NCI-H2171 (cell line): ENCODE data around the gene ATG9B.

Experiments
- DNase-seq: peaks from one replicate; lab custom pipeline; 2025; lab: John Stamatoyannopoulos, UW

The ATG9B gene

DNA sequence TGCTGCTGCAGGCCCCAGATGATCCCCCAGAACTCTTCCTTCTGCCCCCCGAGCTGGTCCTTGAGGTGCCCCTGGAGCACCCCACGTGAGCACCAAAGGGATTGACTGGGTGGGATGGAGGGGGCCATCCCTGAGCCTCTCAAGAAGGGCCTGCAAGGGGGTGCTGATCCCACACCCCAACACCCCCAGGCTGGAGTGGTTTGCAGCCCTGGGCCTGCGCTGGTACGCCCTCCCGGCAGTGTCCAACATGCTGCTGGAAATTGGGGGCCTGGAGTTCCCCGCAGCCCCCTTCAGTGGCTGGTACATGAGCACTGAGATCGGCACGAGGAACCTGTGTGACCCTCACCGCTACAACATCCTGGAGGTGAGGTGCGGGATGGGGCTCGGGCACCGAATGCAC lies 25.3 kb downstream of the ATG9B start:
- no peak for DNase-seq

DNA sequence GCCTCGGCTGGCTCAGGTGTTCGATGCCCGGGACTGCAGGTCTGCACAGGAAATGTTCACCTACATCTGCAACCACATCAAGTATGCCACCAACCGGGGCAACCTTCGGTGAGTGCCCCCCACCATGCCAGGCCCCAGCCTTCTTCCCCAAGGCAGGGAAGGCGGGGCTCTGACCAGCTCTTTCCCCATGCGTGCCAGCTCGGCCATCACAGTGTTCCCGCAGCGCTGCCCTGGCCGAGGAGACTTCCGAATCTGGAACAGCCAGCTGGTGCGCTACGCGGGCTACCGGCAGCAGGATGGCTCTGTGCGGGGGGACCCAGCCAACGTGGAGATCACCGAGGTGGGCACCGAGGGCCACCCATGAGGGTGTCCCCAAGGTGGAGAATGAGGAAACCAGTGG lies 26.0 kb downstream of the ATG9B start:
- DNase-seq, result no peak

DNA sequence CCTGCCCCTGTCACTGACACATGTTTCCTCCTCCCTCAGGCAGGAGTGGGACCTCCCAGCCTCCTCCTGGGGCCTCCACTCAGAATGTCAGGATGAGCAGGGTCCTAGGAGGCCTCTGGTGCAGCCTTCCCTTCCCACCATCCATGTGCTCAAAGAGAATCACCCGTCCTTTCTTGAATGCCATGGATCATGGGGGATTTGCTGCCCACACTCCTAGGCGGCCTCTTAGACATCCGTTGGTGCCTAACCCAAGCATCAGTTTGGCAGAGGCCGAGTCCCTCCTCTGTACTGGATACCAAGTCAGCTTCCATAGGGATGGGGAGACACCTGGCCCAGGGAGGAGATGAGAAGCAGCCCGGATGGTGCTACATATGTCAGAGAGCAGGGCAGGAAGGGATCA lies 26.5 kb downstream of the ATG9B start:
- DNase-seq, result no peak

DNA sequence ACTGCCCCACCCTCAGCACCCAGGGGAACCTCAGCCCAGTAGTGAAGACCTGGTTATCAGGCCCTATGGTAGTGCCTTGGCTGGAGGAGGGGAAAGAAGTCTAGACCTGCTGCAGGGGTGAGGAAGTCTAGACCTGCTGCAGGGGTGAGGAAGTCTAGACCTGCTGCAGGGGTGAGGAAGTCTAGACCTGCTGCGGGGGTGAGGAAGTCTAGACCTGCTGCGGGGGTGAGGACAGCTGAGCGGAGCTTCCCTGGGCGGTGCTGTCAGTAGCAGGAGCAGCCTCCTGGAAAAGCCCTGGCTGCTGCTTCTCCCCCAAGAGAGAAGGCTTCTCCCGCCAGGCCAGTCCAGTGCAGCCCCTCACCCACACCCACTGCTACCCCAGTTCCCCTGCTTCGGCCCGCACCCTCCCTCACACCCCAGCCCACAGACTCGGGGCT lies 27.2 kb downstream of the ATG9B start:
- DNase-seq, result no peak

DNA sequence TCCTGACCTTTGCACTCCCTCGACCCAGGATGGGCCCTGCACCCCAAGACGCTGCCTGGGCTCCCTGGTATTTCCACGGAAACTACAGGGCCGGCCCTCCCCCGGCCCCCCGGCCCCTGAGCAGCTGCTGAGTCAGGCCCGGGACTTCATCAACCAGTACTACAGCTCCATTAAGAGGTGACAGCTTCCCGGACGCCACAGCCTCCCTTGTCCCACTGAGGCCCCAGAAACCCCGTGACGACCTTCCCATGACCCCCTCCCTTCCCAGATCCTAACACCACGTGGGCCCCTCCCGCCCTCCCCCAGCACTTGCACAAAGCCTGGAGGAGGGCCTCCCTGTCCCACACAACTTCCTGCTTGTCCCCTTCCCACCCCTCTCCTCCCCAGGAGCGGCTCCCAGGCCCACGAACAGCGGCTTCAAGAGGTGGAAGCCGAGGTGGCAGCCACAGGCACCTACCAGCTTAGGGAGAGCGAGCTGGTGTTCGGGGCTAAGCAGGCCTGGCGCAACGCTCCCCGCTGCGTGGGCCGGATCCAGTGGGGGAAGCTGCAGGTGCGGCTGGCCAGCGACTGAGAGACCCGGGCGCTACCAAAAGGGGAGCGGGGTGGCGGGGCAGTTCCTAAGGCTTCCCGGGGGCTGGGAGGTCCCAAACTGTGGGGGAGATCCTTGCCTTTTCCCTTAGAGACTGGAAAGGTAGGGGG lies 27.8 kb downstream of the ATG9B start:
- DNase-seq, result no peak

DNA sequence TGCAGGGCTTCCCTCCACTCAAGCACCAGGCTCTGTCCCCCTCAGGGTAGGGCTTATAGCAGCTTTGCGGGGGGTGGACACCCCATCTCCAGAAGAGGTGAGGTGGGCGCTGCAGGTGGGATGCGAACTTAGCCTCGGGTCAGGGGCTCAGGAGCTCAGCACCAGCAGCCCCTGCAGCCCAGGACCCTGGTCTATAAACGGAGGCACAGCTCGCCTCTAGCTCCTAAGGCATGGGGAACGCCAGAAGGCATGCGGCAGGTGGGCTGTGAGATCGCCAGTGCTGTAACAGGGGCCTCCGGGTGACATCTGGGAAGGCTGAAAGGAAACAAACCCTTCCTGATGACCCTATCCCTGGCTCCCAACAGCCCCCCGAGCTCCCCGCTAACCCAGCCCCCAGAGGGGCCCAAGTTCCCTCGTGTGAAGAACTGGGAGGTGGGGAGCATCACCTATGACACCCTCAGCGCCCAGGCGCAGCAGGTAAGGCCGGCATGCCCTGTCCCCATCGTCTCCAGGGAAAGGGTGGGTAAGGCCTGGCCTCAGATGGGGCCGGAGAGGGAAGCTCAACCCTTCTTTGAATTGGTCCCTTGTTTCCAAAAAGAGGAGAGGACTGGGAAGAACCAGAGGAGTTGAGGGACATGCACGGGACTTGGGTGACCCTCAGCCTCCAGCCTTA lies 29.3 kb downstream of the ATG9B start:
- DNase-seq, result no peak

DNA sequence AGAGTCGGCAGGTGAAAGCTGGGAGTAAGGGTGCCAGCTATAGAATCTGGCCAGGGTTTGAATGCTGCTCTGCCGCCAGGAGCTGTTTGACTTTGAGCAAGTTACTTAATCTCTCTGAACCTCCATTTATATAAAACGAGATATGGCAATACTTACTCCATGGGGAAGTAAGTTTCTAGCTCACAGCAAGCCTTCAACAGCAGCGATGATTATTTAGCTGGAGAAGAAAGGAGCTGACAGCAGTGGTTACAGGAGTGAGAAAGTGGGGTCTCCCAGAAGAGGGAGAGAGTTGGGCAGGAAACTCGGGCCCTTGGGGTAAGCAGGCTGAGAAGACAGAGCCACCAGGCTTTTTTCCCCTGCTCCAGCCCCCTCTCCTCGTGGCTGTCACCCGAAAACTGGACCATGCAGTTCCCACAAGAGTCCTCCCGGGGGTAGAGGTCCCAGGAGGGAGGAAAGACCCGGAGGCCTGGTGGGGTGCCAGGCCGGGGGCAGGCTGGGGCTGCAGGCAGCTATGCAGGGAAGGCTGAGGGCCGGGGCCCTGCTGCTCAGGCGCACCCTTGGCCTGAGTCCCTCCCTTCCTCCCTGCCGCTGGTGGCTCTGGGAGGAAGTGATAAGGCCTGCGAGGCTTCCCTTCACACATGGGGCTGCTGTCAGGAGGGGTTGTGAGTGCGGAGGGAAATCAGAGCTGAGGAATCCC lies 30.0 kb downstream of the ATG9B start:
- DNase-seq, result no peak

DNA sequence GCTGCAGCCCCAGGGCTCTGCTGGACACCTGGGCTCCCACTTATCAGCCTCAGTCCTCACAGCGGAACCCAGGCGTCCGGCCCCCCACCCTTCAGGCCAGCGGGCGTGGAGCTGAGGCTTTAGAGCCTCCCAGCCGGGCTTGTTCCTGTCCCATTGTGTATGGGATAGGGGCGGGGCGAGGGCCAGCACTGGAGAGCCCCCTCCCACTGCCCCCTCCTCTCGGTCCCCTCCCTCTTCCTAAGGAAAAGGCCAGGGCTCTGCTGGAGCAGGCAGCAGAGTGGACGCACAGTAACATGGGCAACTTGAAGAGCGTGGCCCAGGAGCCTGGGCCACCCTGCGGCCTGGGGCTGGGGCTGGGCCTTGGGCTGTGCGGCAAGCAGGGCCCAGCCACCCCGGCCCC lies 30.8 kb downstream of the ATG9B start:
- no peak for DNase-seq

DNA sequence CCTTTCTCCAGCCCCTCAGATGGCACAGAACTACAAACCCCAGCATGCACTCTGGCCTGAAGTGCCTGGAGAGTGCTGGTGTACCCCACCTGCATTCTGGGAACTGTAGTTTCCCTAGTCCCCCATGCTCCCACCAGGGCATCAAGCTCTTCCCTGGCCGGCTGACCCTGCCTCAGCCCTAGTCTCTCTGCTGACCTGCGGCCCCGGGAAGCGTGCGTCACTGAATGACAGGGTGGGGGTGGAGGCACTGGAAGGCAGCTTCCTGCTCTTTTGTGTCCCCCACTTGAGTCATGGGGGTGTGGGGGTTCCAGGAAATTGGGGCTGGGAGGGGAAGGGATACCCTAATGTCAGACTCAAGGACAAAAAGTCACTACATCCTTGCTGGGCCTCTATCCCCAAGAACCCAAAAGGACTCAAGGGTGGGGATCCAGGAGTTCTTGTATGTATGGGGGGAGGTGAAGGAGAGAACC lies 31.4 kb downstream of the ATG9B start:
- peak; percentile 44 for DNase-seq

DNA sequence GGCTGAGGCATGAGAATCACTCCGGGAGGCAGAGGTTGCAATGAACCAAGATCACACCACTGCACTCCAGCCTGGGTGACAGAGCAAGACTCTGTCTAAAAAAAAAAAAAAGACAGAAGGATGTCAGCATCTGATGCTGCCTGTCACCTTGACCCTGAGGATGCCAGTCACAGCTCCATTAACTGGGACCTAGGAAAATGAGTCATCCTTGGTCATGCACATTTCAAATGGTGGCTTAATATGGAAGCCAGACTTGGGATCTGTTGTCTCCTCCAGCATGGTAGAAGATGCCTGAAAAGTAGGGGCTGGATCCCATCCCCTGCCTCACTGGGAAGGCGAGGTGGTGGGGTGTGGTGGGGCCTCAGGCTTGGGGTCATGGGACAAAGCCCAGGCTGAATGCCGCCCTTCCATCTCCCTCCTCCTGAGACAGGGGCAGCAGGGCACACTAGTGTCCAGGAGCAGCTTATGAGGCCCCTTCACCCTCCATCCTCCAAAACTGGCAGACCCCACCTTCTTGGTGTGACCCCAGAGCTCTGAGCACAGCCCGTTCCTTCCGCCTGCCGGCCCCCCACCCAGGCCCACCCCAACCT lies 32.1 kb downstream of the ATG9B start:
- DNase-seq, result no peak

DNA sequence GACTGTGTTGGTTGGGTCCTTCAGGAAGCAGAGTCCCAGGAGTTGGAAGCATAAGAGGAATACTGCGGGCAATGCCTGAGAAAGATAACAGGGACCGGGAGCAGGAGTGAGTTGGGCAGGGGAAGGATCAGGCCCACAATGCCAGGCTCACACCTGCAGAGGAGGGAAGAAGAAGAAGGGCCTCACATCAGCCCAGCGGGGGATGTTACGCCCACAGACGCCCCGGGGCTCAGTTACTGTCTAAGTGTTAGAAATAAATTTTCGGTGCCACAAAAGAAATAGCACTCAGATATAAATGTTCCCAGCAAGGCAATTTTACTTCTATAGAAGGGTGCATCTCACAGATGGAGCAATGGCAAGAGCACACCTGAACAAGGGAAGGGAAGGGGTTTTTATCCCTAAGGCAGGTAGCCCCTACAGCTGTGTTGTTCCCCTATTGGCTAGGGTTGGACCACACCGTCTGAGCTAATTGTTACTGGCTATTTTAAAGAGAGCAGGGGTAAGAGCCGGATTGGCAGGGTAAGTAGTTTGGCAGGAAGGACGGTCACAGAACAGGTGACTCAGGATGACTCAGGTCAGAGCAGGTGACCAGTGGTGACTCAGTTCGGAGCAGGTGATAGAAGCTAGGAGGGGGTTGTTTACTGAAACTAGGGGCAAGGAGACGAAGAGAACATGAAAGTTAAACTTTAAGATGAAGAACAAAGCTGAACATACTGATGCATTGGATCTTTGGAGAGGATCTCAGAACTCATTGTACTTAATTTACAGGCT lies 33.7 kb downstream of the ATG9B start, which contains the start of gene NOS3:
TSS of gene NOS3 (plus strand) at position 602 of the 771 bp plus-strand sequence. CDS start 2,787 bp downstream, outside the sequence.
- no peak for DNase-seq

DNA sequence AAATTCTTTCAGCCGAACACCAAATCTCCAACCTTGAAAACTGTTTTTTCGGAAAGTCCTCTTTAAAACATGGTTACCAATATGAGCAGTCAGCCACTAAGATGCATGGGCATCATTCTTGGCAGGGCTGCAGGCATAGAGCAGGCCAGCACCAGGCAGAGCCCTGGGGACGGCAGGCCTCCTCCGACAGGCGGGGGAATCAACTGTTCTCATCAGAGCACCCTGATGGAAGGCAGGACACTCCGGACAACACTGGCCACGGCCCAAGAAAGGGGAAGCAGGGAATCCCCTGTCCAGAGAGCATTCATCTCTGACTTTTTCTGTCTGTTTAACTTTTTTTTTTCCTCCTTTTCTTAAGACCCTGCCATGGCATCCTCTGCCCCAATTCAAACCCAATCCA lies 34.8 kb downstream of the ATG9B start:
- no peak for DNase-seq

DNA sequence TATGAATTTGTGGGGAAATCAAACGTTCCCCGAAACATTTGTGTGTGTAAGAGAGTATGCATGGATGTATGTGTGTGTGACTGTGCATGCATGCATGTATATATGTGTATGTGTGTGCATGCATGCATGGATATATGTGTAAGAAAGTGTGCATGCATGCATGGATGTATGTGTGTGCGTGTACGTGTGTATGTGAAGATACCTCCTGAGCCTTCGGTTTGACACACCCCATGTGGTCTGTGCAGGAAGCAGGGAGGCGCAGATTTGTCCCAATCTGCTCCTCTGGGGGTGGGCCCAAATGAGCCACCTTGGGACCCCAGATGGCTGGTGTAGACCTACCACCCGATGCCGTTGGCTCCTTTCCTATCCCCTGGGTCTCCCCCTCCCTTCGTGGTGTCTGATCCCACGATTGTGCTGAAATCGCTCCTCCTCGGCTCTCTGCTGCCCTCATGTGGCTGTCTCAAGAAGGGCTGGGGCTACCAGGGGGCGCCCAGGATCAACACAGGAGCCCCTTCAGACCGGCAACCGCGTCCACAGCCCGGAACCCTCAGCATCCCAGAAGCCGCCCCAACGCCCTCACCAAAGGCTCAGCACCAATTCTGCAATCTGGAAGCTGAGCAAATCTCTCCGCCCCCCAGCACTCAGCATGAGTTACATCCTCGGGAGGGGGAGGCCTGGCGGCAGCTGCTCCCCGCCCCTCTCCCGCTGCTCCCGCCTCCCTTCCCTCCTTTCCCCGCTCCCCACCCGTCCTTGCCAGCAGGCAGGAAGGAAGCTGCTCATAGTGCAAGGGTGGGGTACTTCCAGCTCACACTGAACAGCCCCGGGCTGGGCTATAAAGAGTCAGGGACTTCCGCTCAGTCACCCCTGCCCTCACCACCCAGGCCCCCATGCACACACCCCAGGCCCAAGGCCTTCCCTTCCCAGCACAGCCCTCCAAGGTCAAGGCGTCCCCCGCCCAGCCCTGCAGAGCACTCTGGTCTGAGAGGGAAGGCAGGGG lies 35.8 kb downstream of the ATG9B start:
- DNase-seq, result peak; percentile 83

DNA sequence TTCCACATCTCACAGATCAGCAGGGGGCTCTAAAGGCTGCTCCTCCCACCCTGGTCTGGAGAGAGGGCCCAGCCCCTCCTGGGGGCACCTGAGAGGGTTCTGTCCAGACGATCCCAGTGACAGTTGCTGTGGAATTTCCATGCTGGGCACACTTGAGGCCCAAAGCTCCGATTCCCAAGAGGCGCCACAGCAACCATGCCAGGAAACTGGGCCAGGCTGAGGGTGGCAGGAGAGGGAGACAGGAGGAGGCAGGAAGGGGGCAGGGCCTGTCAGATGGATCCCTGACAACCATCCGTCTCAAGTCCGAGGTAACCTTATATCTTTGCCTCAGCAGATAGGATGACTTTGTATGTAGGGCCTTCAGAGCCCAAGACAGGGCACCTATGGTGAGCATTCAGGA lies 37.7 kb downstream of the ATG9B start:
- DNase-seq, result no peak

DNA sequence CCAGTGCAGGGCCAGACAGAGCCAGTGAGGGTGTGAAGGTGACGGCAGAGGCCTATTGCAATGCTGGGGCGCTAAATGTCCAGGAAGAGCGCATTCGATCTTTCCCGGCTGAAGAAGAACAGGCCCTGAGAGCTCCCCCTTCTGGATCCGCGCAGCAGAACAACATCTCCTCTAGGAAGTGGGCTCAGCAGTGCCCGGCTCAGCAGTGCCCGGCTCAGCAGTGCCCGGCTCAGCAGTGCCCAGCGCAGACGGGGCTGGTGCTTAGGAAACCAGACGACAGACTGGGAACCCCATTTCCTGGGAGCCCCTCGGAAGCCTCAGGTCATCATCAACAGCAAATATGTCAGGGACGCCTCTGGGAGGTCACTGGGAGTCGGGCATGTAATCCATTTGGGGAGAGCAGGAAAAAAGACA lies 38.2 kb downstream of the ATG9B start:
- no peak for DNase-seq

DNA sequence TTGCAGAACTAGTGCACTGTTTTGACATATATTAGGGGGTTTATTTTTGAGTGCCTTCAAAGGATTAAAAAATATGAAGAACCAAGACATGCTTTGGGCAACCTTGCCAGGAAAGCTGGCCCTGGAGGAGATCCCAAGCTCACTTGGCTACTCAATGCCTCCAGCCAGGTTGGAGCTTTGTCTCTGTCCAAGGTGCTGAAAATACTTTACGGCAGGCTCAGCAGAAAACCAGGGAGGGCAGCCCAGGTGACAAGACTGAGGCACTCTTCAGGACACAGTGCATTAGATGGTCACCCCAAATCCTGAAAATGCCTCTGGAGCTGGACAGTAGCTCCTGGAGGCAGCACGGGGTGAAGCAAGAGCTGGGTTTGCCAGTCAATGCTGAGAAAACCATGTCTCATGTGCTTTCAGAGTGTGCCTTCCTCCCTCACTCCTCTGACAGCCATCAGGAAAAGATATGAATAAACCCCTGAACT lies 40.4 kb downstream of the ATG9B start:
- DNase-seq, result no peak

DNA sequence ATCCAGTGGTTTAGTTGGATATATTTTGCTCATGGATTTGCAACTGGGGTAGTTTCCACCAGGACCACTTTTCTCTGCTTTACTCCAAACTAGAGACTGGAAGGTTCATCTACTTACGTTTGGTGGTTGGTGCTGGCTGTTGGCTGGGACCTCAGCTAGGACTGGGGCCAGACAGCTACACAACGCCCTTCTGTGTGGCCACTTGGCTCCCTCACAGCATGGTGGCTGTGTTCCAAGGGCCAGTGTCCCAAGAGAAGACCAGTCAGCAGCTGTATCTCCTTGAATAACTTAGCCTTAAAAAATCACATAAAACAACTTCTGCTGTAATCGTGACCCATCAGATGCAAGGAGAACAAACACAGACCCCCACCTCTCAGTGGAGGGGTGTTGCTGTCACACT lies 41.9 kb downstream of the ATG9B start:
- no peak for DNase-seq

DNA sequence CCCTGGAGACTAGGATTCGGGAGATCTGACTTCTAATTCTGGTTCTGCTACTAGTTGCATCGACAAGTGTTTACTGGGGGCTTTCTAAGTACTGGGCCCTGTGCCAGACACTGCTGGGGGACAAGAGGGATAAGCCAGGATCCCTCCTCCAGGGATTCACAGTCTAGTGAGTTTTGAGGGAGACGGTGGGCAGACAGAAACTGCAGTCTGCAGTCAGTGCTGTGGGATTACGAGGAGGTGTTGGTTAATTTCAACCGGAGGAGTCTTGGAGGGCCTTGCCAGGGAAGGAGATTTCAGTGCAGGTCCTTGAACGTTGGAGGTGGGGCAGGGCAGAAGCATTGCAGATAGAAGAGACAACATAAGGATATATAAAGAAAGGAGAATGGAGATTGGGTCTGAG lies 42.6 kb downstream of the ATG9B start:
- no peak for DNase-seq

DNA sequence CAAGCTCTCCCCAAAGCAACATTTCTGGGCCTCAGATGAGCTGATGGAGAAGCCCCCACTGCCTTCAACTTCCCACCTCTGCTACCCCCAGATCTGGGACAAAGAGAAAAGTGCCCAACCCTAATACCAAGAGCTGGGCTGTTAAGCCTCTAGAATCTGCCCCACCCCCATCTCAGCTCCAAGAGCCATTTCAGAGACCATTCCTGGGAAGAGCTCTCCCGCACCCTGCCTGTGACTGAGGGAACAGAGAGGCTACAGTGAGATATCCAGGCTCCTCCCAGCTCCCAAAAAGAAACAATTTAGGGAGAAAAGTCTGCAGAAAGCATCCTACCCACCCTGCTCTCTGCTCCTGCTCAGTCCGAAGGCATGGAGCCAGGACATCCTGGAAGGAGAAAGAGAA lies 43.6 kb downstream of the ATG9B start:
- DNase-seq, result no peak

DNA sequence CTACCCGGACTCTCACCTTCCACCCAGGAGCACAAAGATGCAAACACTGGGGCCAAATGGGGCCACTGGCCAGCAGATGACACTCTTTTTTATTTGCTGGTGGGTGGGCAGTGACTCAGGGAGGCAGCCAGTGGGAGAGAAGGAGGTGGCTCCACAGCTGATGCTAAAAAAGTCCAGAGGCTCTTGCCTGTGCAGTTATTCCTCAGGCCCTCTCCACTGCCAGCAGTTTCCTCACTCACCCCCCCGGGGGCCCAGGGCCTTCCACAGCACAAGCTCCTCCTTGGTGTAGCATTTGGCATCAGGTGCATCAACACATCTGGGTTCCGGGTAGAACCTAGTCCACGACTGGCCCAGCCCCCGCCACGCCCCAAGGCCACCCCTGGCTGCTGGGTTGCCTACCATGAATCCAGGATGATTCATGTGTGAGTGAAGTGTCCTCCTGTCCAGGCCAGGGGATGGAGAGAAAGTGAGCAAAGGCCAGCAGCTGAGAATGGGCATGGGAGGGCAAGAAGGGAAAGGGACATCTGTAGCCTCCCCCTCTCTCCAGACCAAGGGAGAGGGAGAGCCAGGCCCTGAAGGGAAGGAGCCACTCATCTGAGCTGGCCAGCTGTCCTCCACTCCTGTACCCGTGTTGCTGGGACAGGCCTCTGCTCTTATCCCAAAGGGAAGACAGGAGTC lies 44.4 kb downstream of the ATG9B start:
- no peak for DNase-seq
